Epidermal melanocyte (primary cell): ENCODE data around the gene CNTN2.

Source experiments
- DNase-seq: peaks from one replicate; pipeline ENCODE4 v3.0.0; 2011; ENCODE audit warnings: low spot score; ENCODE audit not compliant: insufficient read length

Gene CNTN2

DNA sequence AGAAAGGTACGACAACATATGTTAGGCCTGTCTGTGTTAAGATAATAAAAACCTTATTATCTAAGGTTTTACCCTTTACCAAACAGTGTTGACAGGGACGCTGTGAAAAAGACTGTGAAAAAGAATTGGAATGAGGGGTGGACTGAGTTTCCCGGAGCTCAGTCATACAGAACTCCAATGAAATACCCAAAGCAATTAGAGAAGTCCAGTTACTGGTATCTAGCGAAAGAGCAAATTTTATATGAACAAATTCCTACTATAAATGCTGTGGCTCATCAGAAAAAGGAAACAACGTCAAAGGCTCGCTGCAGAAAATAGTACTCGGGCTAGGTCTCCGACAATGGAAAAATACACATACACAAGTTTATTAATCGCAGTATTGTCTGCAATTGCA is 79.5 kb downstream of the CNTN2 start:
- DNase-seq: no peak

GRCh38 chr1:205124726-205125125 is 81.7 kb downstream of the CNTN2 start:
- no peak for DNase-seq

DNA sequence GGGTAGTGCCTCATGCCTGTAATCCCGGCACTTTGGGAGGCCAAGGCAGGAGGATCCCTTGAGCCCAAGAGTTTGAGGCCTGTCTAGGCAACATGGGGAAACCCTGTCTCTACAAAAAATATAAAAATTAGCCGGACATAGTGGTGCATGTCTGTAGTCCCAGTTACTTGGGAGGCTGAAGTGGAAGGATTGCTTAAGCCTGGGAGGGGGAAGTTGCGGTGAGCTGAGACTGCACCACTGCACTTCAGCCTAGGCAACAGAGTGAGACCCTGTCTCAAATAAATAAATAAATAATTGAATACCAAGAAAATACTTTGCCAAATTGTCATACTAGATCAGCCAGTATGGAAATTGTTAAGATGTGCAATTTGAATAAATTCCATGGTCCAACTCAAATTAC is 84.6 kb downstream of the CNTN2 start:
- DNase-seq: no peak
